ENCODE measurements around the gene TLCD1. TPM values are rescaled to one million over a fixed set of nuclear protein-coding genes. Genes with fewer than 3 reads are reported as not detected.

Gene TLCD1
- total and polyA plus RNA-seq, 2 of the 8 experiments (the other 6 are each of a cell fraction or from before 2014, with no cell fraction given), result 40.7 to 128 TPM

DNA sequence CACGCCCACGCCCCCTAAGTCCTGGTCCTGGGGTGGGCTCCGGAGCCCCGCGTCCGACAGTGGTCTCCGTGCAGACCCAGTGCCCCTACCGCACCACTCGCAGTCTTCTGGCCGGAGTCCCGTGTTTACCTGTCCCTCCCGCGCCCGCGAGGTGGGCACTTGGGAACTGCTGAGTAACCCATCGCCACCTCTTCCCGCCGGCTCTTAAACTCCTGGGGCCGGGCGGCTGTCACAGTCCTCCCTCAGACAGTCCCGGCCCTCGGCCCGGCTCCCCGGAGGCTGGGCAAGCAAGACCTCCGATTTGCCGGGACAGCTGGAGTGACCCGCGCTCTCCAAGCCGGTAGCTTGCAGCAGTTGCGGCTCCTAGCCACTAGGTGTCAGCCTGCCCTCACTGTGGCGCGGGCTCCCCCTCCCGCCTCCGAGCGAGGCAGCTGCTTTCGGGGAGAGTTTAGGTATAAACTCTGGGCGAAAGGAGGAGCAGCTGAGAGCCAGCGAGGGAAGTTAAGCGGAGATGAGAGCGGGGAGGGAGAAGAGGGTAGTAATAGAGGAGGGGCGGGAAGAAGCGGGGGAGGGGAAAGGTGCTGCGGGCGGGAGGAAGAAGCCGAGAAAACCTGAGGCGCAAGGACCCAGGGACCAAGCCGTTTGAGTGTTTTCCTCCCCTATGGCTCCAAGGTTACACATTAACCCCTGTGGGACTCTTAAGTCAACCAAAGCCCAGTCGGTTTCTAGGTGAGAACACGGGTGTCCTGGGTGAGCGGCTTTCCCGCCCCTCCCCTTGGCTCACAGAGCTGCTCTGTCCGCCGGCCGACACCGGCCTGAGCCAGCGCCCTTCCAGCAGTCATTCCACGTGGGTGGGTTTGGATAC, 826 bp upstream of the TLCD1 start (continued):
- TF ChIP-seq CEBPB (IDR thresholded peaks at IDR 0.05; ENCODE audit: low read depth, low read length) (peak; percentile 31; the same call in 1 of the 2 replicates), GABPA (IDR thresholded peaks at IDR 0.05; ENCODE audit: borderline replicate concordance, insufficient read depth, low read length) (no peak), POLR2A (IDR thresholded peaks at IDR 0.05; ENCODE audit: control extremely low read depth in 1 of 2, low read depth in 2 of 2, low read length in 2 of 2) (peak in 1 of 2 experiments; percentile 69; a peak in 2 of 3 replicates), KDM1A (IDR thresholded peaks at IDR 0.05; ENCODE audit: borderline replicate concordance, low read length) (no peak), NANOG (IDR thresholded peaks at IDR 0.05; ENCODE audit: insufficient read depth, low read depth, low read length, poor library complexity, severe bottlenecking) (peak; percentile 13), HDAC2 (IDR thresholded peaks at IDR 0.05; ENCODE audit: borderline replicate concordance in 1 of 2, low read depth in 2 of 2, low read length in 2 of 2) (peak in 1 of 2 experiments; percentile 11; a peak in 1 of 4 replicates), PHF8 (conservative IDR thresholded peaks at IDR 0.05; ENCODE audit: low read depth, low read length) (0 out of 2 replicates have a peak, but pooled peaks have one; percentile 24), CHD2 (IDR thresholded peaks at IDR 0.05; ENCODE audit: low read length) (peak; percentile 39; the same call in 1 of the 2 replicates), CTBP2 (IDR thresholded peaks at IDR 0.05; ENCODE audit: borderline replicate concordance, insufficient read depth, insufficient read length, low read length) (no peak), TEAD4 (IDR thresholded peaks at IDR 0.05; ENCODE audit: low read depth, low read length) (no peak)
